HG02943 (cell line): Measurements from ENCODE around the gene GBGT1.

Source experiments
- ATAC-seq: cut with Tn5 transposase; IDR thresholded peaks from one replicate; pipeline ENCODE4 v1.9.1; 2021; ENCODE audit warnings: mild to moderate bottlenecking, low read depth, moderate library complexity; ENCODE audit not compliant: unreplicated experiment

The GBGT1 gene

DNA sequence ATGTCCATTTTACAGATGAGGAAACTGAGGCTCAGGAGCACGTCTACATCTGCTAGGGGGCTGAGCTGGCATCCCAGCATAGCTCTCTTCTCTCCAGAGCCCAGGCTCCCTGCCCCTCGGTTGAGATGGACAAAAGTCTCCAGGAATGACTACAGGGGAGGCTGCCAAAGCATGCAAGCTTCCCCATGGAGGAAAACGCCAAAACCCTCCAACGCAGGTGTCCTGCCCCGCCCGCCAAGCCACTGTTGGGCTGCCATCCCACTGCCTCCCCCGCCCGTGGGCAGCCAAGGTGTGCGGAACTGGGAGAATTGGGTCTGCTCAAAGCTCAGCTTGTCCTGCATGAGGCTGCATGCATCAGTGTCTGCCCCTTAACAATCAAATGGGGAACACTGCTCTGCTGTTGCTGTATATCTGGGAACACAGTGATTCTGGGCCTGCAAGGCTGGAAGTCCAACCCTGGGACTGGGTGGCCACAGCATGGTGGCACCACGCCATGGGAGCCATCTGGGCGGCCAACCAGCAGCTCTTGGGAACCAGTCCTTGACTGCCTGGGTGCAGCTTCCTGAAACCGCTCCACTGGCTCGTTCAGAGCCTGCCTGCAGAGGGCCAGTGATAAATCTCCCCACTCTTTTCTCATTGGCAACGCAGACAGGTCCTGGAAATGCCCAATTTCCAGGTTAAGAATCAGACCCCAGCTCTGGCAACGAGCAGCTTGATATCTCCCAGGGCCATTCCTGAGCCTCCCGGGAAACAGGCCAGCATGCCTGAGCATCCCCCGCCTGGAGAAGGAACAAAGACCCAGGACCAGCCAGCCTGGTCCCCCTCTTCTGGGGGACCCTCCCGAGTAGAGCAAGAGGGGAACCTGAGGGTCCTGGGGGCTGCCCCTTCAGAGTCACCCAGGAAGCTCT lies 46.2 kb downstream of the GBGT1 start:
- ATAC-seq, result no peak

- no peak for ATAC-seq
These were observed 47.1 kb downstream of the GBGT1 start for GRCh38 chr9:133116346-133117231.

DNA sequence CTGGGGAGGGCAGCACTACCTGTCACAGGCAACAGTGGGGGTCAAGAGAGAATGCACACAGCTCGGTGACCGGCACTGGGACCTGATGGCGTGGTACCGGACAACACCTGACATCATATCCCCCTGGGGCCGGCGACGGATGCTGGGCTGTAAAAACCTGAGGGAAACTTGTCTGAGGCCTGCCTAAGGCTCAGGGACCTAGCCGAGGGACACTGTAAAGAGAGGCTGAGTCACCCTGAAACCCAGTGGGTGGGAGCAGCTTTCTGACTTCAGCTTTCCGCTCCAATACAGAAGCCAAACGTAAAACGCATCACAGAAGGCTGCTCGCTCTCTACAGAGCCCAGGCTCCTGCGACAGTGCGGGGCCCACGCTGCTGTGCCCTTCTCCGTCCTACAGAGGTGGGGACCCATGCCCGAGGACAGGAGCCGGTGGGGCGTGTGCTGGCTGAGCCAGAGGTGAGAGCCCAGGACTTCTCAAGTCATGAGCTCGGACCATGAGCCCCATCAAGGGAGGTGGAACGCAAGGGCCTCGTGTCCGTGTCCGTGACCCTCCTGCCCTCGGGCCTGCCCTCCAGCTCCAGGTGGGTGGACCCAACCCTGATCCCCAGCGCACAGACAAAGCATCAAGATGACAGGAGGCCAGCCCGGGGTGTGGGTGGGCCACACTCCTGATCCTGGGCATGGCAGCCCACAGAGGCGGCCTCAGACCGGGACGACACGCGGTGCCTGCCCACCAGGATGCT lies 47.9 kb downstream of the GBGT1 start:
- ATAC-seq, result no peak

GRCh38 chr9:133114886-133115603 lies 48.7 kb downstream of the GBGT1 start:
- ATAC-seq, result no peak

DNA sequence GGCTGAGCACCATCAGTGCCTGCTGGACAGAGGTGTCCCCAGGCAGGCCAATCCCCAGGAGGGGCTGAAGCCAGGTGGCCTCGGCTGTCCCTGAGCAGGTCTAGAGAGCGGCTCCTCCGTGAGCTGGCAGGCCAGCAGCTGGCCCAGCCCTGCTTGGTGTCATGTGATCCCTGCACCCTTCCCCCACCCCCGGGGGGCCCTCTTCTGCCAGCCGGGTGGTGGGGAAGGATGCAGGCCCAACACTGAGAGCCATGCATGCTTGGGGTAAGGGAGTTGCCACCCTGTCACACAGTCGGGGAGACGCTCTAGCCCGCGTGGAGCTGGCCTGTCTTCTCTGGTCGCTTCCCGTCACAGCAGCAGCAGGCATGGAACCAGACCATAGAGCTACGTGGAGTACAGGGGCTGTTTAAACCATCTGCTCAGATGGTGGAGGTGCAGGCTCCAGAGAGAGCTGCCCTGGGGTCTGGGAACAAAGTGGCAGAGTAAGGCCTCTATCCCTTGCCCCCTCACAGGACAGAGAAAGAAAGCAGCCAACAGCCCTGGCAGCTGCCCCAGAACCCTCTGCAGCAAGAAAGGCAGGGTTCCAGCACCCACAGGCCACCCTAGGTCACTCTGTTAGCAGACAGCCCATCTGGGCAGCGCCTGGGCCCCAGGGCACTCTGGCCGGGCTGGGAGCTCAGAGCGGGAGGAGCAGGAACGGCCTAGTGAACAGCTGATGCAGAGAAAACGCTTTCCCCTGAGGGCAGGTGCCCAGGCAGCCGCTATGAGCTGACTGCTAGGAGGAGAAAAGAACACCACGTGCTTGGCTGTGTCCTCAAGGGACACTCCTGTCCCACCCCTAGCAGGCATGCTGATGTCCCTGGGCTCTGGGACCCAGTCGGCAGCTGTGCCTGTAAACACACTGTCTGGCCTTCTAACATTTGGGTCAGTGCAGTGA lies 49.5 kb downstream of the GBGT1 start:
- no peak for ATAC-seq

DNA sequence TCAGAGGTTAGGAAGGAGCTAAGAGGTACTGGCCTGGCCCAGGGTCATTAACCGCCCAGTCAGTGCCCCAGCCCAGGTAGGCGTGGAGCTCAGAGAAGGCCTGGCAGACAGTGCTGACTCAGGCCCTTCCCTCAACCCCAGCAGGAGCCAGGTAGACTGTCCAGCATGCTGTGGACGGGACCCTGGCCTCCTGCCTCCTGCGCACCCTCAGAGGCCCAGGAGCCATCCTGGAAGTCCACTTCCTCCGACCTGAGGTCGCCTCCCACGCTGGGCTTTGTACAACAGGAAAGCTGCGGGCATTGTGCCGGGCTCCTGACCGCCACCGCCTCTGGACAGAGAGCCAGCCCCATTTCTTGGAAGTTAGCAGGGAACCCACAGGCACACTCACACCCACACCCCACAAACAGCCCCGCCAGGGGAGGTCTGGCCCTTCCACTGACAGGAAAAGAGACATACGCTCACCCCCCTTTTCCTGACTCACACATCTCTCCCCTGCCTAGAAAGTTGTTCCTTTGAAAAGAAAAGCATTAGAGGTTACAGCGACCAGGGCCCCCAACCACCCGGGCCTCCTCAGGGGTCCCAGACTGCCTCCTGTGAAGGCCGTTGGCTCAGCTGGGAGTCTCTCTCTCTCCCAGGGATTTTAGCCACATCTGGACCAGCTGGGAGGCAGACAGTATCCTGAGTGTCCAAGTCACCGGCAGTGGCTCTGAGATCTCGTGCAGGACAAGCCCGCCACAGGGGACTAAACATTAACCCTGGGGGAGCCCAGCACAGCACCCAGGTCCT lies 50.4 kb downstream of the GBGT1 start:
- ATAC-seq, result no peak

DNA sequence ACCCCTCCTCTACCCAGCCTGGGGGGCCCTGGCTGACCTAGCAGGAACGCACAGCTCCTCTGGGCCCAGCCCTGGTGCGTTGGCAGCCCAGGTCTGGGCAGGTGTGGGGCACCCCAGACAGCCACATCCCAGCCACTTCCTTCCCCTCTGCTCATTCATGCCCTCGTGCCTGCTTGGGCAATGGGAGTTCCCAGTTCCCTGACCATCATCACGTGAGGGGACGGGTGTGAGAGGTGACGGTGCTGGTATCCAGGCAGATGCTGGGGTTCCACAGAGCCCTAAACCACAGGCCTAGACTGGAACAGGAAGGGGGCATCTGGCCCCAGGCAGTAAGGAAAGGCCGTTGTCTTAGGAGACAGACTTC lies 51.1 kb downstream of the GBGT1 start:
- no peak for ATAC-seq

GRCh38 chr9:133111808-133112662 lies 51.7 kb downstream of the GBGT1 start:
- ATAC-seq, result no peak

GRCh38 chr9:133109931-133110650 lies 53.6 kb downstream of the GBGT1 start:
- no peak for ATAC-seq

GRCh38 chr9:133108794-133109641 lies 54.7 kb downstream of the GBGT1 start:
- ATAC-seq, result no peak

- no peak for ATAC-seq
These were observed 55.5 kb downstream of the GBGT1 start for GRCh38 chr9:133107961-133108793.

DNA sequence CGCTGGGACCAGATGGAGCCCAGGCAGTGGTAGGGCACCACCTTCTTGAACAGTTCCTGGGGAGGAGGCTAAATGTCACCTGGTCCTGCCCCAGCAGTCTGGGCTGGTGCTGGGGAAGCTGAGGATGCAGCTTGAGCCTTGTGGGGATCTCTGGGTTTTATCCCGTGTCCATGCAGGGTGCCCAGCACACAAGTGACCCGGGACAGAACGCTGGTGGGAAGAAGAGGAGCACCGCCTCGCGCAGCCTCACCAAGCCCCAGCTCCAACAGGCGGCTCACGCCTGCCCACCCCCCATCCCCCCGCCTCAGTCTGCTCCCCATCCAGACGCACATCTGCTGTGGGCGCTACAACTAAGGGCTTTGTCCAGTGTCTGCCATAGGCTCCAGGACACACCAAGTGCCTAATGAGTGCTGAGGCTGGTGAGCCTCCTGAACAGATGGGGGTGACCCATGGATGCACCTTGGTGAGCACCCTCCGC lies 56.4 kb downstream of the GBGT1 start:
- ATAC-seq, result no peak

DNA sequence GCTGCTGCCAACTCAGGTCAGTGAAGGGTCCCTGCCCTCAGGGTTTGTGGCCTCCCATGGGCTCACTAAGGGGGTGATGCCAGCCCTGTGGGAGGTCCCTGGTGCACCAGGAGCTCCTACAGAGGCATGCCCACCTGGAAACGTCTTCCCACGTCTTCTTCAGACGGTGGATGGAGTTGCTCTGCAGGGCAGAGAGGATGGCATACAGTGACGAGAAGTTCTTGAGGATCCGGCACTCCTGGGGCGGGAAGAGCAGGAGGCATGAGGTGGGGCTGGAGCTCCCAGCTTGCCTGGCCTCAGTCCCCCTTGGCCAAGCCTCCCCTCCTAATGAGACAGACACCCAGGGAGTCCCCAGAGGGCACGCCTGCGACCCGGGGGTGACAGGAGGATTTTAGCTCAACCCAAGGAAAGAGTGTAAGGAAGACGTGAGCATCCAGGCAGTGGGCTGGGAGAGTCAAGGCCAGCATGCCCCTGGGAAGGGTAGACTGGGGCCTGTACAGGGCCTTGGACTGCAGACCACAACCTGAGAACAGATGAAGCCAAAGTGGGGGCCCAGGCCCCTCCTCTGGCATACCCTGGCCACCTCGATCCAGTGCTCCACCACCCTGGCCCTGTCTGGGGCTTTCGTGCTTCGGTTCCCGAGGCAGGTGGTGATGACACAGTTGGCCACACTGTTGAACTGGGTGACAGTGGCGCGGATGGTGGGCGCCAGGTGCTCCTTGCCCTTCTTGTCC lies 57.0 kb downstream of the GBGT1 start:
- ATAC-seq, result no peak

DNA sequence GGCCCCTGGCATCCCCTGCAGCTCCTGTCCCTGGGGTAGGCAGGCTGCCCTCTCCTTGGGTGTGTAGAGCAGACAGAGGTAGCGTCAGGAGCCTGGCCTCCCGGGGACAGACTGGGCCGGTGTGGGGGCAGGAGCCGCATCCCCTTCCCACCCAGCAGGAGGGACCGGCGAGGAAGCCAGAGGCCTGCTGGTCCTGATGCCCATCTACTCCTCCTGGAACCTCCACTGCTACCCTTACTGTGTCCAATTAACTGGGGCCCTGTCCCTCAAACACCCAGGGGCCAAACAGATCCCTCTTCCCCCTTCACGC lies 58.3 kb downstream of the GBGT1 start:
- ATAC-seq, result no peak
